ENCODE results near the gene GUCA1C. TPM values are rescaled to one million over a fixed set of nuclear protein-coding genes. Genes with fewer than 3 reads are reported as not detected.

GUCA1C gene
- total RNA-seq, 1 donor from 2014 or later, result not detected

DNA sequence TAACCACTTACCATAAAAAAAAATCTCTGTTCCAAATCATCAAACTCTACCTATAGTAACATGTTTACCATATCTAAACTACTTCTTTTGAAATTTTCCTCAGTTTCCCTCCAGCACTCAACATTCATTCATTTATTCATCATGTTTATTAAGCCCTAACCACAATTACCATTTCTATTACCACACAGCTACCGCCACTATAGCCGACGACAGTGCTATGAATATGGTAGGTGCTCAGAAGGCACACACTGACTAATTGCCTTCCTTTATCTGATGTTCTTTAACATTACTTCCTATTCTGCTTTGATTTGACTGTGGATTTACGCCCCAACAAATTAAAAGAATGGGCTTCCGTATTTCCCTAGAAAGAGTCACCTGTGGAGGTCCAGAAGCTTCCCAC is 43.9 kb downstream of the GUCA1C start:
- no peak for DNase-seq (ENCODE audit: low read depth in 2 of 2)

DNA sequence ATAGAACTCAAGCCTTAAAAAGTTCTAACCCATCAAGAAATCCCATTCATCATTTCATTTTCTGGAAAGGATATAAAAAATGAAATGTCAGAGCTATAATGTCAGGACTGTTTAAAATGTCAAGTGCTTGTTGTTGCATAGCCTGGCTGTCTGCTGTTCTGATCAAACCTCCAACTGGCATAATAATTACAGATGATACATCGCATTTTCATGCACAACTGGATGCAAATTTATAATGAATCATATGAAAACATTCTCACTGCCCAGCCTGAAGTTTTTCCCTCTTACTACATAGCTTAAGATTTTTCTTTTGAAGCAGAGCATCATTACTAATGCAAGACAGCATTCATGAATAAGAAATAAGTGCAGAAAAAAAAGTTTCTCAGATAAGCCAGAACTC is 46.5 kb downstream of the GUCA1C start:
- DNase-seq (ENCODE audit: low read depth in 2 of 2), result no peak

DNA sequence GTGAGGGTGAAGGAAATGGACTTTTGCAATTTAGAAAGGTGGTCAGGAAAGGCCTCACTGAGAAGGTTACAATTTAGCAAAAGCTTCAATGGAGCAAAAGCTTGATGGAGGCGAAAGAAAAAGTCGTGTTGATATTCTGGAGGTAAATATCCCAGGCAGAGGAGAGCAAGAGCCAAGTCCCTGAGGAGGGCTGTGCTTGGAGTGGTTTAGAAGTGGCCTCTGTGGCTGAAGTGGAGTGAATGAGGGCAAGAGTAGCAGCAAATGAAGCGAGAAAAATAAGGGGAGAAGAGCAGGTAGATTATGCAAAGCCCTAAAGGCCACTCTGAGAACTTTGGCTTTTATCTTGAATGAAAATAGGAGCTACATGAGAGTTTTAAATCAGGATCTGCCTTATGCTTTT is 54.1 kb downstream of the GUCA1C start:
- no peak for DNase-seq (ENCODE audit: low read depth in 2 of 2)

DNA sequence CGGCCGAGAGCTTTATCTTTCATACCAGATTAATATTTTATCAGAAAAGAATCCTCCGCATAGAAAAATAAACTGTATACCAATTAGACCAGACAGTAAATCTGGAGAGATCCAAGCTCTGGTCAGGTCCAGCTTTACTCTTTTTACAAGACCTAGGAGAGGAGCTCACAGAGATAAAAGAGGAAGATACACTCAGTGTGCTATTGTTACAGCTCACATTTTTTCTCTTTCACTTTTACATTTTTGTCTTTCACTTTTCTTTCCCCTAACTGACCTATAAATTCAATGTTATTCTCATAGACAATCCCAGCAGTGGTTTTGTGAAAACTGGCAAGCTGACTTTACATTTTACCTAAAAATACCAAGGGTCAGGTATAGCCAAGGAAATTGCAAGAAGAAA is 55.8 kb downstream of the GUCA1C start:
- no peak for DNase-seq (ENCODE audit: low read depth in 2 of 2)

DNA sequence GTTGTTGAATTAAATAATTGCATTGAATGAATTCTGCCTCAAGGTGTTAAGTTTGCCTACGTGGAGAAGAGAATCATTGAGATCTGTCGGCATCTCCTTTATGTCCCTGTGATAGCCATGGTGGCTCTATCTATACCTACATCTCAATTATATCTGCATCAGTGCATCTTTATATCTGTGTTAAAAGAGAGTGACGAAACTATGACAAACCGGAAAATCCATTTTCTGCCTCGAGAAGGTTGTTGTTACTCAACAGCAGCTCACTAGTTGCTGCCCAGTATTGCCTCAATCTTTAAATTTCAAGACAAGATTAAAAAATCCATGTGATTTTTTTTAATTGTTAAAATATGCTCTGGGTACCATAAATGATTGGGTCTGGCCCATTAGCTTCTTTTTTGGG is 58.7 kb downstream of the GUCA1C start:
- no peak for DNase-seq (ENCODE audit: low read depth in 2 of 2)

DNA sequence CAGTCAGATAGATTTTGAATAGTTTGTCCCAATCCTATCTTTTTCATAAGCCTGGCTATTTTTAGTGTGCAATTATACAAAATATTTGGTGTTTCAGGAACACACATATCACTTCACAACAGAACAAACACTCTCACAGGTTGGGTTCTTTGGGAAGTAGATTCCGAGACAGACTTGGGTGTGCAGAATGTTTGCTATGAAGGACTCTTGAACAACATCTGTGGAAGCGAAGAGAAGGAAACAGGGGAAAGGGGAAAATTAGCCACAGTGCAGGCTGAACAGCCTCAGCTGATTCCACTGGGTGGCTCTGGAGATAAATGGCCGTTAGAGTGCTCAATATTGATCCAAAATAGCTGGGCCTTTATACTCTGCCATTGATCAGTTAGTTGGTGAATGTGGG is 61.8 kb downstream of the GUCA1C start:
- no peak for DNase-seq (ENCODE audit: low read depth in 2 of 2)

DNA sequence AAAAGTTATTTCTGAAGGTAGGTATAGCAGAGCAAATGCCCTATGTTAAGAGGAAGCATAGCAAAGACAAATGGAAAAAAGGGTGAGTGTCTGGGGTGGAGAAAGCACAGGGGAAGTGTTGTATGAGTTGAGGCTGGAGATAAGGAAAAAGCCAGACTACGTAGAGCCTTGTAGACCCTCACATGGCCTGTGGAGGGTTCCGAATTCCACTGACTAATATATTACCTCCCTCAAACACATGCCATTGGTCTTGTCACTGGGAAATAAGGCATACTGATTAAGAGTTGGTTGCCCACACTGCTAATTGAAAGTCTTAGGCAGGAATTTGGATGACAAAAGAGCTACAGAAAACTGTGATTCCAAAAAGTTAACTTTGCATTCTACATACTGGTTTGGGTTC is 65.9 kb downstream of the GUCA1C start:
- no peak for DNase-seq (ENCODE audit: low read depth in 2 of 2)

DNA sequence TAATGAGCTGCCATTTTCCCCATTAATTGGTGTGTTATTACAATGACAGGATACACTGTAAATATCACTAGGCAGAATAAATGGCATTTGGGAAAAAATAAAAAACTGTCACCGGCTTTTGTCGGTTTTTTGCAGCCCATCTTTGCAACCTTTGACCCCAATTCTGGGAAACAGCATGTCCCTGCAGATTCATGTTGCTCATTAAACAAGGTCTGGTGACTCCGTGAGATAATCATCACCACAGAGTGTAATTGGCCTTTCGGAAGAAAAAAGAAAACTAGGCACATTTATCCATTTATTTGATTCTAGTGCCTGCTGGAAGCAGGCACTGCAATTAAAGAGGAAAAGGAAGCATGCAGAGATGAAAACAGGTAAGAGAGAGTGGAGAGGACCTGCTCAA is 66.6 kb downstream of the GUCA1C start:
- no peak for DNase-seq (ENCODE audit: low read depth in 2 of 2)

DNA sequence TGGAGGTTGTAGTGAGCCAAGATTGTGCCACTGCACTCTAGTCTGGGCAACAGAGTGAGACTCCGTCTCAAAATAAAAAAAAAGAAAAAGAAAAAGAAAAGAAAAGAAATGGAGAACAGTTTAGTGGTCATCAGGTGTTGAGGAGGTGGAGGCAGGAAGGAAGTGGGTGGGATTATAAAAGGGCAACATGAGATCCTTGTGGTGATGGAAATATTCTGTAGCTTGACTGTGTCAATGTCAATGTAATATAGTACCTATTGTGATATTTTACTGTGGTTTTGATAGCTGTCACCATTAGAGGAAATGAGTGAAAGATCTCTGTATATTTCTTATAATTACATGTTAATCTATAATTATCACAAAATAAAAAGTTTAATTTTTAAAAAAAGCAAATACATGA is 70.3 kb downstream of the GUCA1C start:
- no peak for DNase-seq (ENCODE audit: low read depth in 2 of 2)

DNA sequence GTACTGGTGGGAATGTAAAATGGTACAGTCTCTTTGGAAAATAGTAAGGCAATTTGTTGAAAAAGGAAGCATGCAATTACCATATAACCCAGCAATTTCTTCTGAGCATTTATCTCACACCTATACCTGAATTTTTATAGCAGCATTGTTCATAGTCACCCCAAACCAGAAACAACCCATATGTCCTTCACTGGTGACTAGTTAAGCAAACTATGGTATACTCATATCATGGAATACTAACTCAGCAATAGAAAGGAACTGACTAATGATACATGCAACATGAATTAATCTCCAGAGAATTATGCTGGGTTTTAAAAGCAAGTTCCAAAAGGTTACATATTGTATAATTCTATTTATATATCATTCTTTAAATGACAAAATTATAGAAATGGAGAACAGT is 70.9 kb downstream of the GUCA1C start:
- no peak for DNase-seq (ENCODE audit: low read depth in 2 of 2)

DNA sequence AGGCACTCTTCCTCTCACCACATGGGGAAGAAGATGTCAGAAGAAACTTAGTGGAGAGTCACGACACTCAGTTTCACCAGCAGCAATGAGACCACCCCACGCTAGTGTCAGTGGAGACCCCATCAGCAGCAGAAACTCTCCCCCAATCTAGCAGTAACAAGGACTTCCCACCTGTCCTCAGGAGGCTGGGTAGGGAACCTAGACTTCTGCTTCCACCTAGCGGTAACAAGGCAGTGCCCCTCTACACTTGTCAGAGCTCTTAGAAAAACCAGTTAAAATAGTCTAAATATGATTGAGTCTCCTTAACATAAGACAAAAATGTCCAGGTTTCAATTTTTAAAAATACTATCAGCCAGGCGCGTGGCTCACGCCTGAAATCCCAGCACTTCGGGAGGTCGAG is 73.8 kb downstream of the GUCA1C start:
- DNase-seq (ENCODE audit: low read depth in 2 of 2), result no peak

DNA sequence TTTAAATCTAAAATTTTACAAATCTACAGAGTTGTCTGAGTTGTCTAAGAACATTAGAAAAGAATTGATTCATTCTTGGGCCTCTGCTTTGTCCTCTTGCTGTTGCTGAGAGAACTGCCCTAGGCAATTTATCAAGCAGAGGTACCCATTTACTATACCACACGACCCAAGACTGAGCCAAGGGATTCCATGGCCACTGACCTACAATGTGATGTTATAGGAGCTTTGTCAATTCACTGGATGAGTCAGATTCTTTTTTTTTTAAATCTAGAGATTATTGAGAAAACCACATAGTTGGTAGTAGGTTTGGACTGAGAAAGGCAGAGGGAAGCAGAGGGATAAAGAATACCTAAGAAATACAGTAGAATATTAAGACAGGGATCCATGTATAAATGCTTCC is 75.8 kb downstream of the GUCA1C start:
- DNase-seq (ENCODE audit: low read depth in 2 of 2), result no peak

DNA sequence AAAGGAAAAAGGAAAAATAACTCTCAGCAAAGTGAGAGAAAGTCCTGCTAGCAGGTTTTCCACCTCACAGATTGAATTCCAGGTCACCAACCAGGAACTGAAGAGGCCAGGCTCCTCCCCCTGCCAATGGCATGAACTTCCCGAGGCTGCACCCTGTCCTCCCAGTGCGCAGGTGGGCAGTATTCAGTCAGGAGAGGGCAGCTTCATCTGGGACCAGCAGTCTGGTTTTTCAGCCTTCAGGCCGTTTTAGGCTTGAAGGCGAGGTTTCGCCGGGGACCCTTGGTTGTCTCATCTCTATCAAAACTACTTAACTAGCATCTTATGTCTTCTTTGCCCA is 89.9 kb downstream of the GUCA1C start:
- DNase-seq (ENCODE audit: low read depth in 2 of 2), result no peak

DNA sequence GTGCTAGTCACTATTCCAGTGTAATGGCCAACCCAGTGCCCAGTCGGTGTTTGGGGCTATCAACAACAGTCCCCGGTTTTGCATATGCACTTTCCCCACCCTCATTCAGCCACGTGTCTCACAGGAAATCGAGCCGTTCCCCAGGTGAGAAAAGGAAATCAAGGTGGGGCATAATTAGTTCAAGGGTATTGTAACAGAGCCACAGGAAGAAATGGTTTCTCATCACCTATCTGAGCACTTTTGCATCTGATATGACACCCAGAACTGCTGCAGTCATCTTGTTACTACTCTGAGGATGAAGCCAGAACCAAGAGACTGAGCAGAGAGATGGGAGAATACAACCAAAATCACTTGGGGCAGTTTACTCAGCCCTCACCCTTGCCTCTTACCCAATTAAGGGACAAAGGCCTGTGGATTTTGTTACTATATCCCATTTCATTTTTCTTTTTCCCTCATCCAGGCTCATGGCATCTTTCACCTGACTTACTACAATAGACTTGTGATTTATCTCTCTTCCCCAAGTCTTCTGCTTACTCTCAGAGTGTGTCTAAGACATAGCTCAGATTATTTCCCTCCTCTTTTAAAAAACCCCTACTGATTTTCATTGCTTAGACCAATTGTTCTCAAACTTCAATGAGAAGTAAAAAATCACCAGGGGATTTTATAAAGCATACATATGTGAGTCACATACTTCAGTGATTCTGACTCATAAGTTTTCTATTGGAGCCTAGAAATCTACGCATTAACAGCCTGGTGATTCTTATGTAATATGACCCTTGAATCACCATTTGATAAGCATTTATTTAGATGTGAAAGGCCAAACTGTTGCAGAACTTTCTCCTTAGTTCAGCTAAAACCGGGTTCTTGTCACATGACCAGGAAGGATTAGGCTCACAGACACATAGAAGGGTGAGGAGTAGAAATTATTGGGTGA is 90.5 kb downstream of the GUCA1C start:
- DNase-seq (ENCODE audit: low read depth in 2 of 2), result no peak

DNA sequence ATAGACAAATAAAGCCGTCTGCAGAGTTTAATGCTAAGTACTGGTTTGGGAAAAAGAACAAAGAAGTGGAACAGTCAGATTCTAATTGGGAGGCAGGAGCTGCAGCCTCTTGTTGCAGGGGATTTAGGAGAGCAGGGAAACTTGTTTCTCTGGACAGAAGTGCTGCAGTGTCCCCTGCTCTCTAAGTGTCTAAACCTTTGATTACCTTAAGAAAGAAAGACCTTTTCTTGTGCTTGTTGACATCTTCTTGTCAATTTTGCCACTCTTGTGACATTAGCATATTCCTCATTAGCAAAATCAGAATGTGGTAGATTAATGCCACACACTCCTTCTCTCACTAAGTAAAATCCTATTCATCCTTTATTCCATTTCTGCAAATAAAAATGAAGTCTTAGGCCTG is 92.3 kb downstream of the GUCA1C start:
- DNase-seq (ENCODE audit: low read depth in 2 of 2), result no peak

Other genes starting within 250 kb of the GUCA1C start
- not detected in 2 replicates for gene RETNLB, start 196.5 kb downstream of the GUCA1C start, total RNA-seq
- not detected in 2 replicates for gene TRAT1, start 131.1 kb downstream of the GUCA1C start, total RNA-seq
- not detected in 2 replicates for gene MORC1, start 164.3 kb upstream of the GUCA1C start, total RNA-seq
- not detected in 2 replicates for gene C3orf85, start 182.8 kb upstream of the GUCA1C start, total RNA-seq

Data from dermis microvascular lymphatic vessel endothelial cell (primary cell).